ENCODE data around the gene COL18A1.
"Not testable (repeated sequence)": the region's sequence is repeated elsewhere in the genome, so short reads cannot be mapped to it uniquely, and the experiment has no call there.

Gene COL18A1

GRCh38 chr21:45429221-45430175 lies 24.5 kb downstream of the COL18A1 start:
- no peak for DNase-seq

GRCh38 chr21:45430521-45431501 lies 25.8 kb downstream of the COL18A1 start:
- no peak for DNase-seq

GRCh38 chr21:45431781-45432572 lies 27.0 kb downstream of the COL18A1 start:
- no peak for DNase-seq

DNA sequence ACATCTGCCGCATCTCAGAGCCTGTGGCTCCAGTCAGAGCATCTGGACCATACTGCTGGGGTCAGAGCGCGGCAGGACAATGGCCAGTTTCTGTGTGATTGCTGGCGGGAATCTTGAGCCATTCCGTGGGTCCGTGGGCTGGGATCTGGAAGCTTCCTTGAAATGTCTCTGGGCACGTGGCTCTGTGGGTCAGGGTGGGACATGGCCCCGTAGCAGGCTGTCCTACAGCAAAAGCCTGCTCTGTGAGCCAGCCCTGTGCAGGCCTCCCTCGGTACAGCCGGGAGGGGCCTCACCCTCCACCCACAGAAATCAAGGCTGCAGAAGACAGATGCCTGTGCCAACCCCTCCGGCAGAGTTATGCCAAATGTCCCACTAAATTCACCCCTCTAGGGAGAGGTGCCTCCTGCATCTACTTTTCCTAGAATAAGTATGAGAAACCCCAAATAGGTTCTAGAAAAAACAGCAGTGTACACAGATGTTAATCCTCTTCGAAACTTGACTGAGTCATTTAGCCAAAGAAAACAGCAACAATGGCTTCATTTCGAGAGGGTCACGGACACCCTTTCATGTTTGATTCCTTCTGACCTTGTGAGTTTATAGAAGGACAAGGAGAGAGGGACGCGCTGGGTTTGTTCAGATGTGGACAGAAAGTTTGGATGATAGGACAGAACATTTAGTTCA lies 27.8 kb downstream of the COL18A1 start:
- DNase-seq, result no peak

GRCh38 chr21:45433301-45433700 lies 28.3 kb downstream of the COL18A1 start:
- DNase-seq, result no peak

DNA sequence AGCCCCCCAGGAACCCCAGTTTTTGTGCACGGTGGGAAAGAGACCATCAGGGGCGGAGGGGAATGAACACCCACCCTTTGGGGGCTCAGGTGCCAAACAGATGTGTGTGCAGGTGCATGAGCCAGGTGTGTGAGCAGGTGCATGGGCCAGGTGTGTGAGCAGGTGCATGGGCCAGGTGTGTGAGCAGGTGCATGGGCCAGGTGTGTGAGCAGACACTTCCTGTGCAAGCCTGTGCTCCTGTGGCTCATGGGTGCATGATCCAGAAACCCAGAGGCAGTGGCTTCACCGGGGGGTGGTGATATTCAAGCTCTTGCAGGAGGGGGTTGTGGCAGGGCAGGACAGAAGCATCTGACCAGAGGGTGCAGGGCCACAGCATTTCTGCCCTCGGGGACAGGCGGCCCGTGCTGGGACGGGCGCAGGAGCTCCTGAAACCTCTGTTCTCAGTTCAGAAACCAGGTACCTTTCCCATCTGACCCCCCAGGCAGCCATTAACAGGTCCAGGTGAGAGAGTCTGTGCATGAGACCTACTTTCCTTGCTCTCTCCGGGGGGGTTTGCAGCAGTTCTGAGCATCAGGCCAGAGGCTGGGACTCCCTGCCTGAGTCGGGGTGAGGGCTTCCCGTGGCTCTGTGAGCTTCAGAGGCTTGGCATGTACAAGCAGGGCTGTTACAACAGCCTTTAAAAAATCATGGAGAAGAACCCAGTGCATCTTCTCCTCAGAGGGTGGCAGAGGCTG lies 29.1 kb downstream of the COL18A1 start:
- DNase-seq, result no peak

- no peak for DNase-seq
Measured at GRCh38 chr21:45434645-45435217, 29.8 kb downstream of the COL18A1 start.

DNA sequence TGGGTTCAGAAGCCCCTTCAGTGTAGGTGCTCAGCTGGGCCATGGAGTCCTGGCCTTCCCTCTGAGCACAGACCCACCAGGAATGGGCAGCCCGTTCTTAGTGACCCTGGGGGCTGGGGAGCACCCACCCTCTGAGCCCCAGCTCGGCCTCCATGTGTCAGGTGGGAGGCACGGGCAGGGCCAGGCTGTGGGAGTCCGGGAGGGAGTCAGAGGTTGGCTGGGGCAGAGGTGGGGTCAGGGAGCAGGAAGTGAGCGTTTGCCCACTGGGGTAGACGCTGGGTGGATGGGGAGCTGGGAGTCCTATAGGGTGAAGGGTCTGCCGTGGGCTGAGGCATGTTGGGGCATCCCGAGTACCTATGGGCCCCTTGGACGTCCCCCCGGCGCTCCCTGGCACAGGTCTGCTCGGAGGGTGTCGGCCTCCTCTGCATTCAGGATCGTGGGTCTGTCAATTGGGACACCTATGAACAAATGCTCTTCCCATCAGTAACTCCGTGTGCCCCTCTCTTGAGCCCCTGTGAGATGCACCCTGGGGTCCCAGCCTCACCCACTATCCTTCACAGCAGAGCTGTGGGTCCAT lies 30.5 kb downstream of the COL18A1 start:
- no peak for DNase-seq

GRCh38 chr21:45436351-45437065 lies 31.5 kb downstream of the COL18A1 start:
- DNase-seq, result no peak

DNA sequence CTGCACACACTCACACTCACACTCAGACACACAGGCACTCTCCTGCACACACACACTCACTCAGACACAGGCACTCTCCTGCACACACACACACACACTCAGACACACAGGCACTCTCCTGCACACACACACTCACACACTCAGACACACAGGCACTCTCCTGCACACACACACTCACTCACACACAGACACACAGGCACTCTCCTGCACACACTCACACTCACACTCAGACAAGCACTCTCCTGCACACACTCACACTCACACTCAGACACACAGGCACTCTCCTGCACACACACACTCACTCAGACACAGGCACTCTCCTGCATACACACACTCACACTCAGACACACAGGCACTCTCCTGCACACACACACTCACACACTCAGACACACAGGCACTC lies 32.9 kb downstream of the COL18A1 start:
- not testable (repeated sequence) for DNase-seq

DNA sequence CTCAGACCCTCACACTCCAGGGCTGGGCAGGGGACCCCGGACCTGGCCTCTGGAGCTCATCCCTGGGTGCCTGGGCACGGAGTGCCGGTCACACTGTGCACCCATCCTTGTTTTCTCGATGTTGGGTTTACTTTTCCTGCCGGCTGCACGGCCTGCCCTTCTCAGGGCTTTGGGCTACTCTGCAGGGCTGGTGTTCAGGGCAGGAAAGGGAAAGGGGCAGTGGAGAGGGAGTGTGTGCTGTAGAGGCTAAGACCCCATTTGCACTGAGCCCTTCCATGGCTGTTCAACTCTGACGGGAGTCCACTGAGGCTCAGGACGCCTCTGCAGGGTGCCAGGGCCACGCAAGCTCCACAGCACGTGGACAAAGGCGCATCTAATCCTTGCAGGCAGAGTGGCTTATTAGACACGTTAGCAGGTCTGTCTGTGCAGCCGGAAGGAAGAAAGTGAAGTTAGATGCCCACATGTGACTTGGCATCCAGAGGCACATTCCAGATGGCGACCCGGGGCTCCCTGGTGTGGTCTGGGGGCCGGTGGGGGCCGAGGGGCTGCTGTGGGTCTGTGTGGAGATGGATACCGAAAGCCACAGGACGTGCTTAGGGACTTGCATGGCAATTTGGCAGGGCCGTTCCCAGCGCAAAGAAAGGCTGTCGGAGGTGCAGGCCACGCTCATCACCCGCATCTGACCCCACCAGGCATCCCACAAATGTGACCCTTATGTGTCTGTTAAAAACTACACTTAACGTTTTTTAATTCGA lies 33.6 kb downstream of the COL18A1 start:
- no peak for DNase-seq

GRCh38 chr21:45439161-45439872 lies 34.4 kb downstream of the COL18A1 start:
- no peak for DNase-seq

GRCh38 chr21:45439901-45440461 lies 35.0 kb downstream of the COL18A1 start:
- DNase-seq, result no peak

DNA sequence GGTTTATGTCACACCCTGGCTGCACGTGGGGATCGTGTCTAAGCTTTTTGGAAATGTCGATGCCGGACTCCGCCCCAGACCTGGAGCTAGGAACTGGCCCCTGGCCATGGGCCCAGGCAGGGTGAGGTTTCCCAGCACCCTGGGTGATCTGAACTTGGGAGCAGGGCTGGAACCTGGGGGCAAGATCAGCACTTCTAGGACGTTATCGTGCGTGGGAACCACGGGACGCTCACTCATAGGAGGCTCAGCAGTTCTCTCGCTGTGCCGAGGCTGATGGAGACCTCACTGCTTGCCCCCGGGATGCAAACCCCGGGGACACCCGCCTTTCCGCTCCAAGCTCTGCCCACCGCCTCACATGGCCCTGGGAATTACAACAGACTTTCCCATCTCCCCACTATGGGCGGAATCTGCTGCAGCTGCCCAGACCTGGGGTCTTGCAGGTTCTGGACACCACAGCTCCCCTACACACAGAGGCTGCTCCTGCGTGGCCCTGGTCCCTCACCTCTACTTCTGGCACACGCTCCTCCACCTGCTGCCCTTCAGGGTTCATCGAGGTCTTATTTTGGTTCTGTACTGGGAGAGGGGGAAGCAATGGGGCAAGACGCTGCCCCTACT lies 35.9 kb downstream of the COL18A1 start:
- no peak for DNase-seq

- DNase-seq, result no peak
Measured at GRCh38 chr21:45441431-45442255, 36.7 kb downstream of the COL18A1 start.

DNA sequence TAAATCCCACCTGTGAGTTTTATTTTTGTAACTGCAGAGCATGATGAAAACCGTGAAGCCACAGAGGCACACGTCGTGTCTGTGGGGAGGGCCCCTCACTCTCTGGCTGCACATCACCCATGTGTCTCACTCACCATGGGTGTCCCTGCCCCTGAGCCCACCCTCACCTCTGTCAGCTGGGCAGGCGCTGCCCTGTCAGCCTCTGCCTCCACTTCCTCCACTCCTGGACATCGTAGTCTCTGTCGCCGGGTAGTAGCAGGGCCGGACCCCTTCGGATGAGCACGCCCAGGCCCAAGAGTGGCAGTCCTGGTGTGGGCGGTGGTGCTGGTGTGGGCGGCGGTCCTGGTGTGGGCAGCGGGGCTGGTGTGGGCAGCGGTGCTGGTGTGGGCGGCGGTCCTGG lies 37.3 kb downstream of the COL18A1 start:
- no peak for DNase-seq
